ENCODE results near the gene PRPF38B.

The PRPF38B gene

GRCh38 chr1:108691942-108692723, at the start of gene PRPF38B:
Gene PRPF38B, plus strand, starts transcription at chr1:108692310. Its CDS starts 282 bp downstream, at chr1:108692592.
- H3K27ac ChIP-seq (ENCODE audit: low read depth, low read length): peak within 1 kb of the TSS; percentile 87
- no peaks in the 10 kb centered on the region for H3K27me3 ChIP-seq (ENCODE audit: insufficient read depth, low read length)
- H3K4me3 ChIP-seq (ENCODE audit: low read depth, low read length): peak within 1 kb of the TSS; percentile 93
- peaks cover 59% of the 10 kb centered on the region for H3K79me2 ChIP-seq (ENCODE audit: control insufficient read depth, insufficient read depth, low read length, unreplicated experiment)
- H3K36me3 ChIP-seq (ENCODE audit: insufficient read depth, low read length): peaks cover 21% of the 10 kb centered on the region
- peak within 1 kb of the TSS; percentile 69 for H2AFZ ChIP-seq (ENCODE audit: low read length, unreplicated experiment)
- peaks cover 15% of the 10 kb centered on the region for H3K4me1 ChIP-seq (ENCODE audit: control insufficient read depth, insufficient read depth, low read length, unreplicated experiment)

GRCh38 chr1:108643492-108644335, 48.4 kb upstream of the PRPF38B start:
- Histone ChIP-seq H3K27ac (ENCODE audit: low read depth, low read length) (no peak overlapping the region), H3K4me1 (ENCODE audit: control insufficient read depth, insufficient read depth, low read length, unreplicated experiment) (peaks cover 10% of the 10 kb centered on the region), H3K4me3 (ENCODE audit: low read depth, low read length) (no peak overlapping the region), H3K36me3 (ENCODE audit: insufficient read depth, low read length) (peaks cover 5% of the 10 kb centered on the region; the same call in 1 of the 2 replicates), H3K27me3 (ENCODE audit: insufficient read depth, low read length) (no peaks in the 10 kb centered on the region), H3K79me2 (ENCODE audit: control insufficient read depth, insufficient read depth, low read length, unreplicated experiment) (no peaks in the 10 kb centered on the region), H2AFZ (ENCODE audit: low read length, unreplicated experiment) (no peak overlapping the region)

- peaks cover 10% of the 10 kb centered on the region for H3K4me1 ChIP-seq (ENCODE audit: control insufficient read depth, insufficient read depth, low read length, unreplicated experiment)
- H3K36me3 ChIP-seq (ENCODE audit: insufficient read depth, low read length): peaks cover 2% of the 10 kb centered on the region; the same call in 1 of the 2 replicates
- H3K4me3 ChIP-seq (ENCODE audit: low read depth, low read length): no peak overlapping the region
- no peak overlapping the region for H3K27ac ChIP-seq (ENCODE audit: low read depth, low read length)
- H3K79me2 ChIP-seq (ENCODE audit: control insufficient read depth, insufficient read depth, low read length, unreplicated experiment): no peaks in the 10 kb centered on the region
- H2AFZ ChIP-seq (ENCODE audit: low read length, unreplicated experiment): no peak overlapping the region
- no peaks in the 10 kb centered on the region for H3K27me3 ChIP-seq (ENCODE audit: insufficient read depth, low read length)
These were observed 47.1 kb upstream of the PRPF38B start for GRCh38 chr1:108644984-108645383.

GRCh38 chr1:108645564-108646184, 46.4 kb upstream of the PRPF38B start:
- Histone ChIP-seq H3K27ac (ENCODE audit: low read depth, low read length) (no peak overlapping the region), H3K4me3 (ENCODE audit: low read depth, low read length) (no peak overlapping the region), H3K4me1 (ENCODE audit: control insufficient read depth, insufficient read depth, low read length, unreplicated experiment) (peaks cover 10% of the 10 kb centered on the region), H2AFZ (ENCODE audit: low read length, unreplicated experiment) (no peak overlapping the region), H3K27me3 (ENCODE audit: insufficient read depth, low read length) (no peaks in the 10 kb centered on the region), H3K79me2 (ENCODE audit: control insufficient read depth, insufficient read depth, low read length, unreplicated experiment) (no peaks in the 10 kb centered on the region), H3K36me3 (ENCODE audit: insufficient read depth, low read length) (peaks cover 5% of the 10 kb centered on the region; the same call in 1 of the 2 replicates)

- H3K4me1 ChIP-seq (ENCODE audit: control insufficient read depth, insufficient read depth, low read length, unreplicated experiment): peaks cover 10% of the 10 kb centered on the region
- no peaks in the 10 kb centered on the region for H3K79me2 ChIP-seq (ENCODE audit: control insufficient read depth, insufficient read depth, low read length, unreplicated experiment)
- H2AFZ ChIP-seq (ENCODE audit: low read length, unreplicated experiment): no peak overlapping the region
These were observed 45.9 kb upstream of the PRPF38B start for GRCh38 chr1:108646265-108646647.

GRCh38 chr1:108646648-108647269, 45.4 kb upstream of the PRPF38B start:
- peaks cover 6% of the 10 kb centered on the region; the same call in 1 of the 2 replicates for H3K36me3 ChIP-seq (ENCODE audit: insufficient read depth, low read length)
- H3K4me3 ChIP-seq (ENCODE audit: low read depth, low read length): peak overlapping the region; percentile 19; the same call in 1 of the 2 replicates
- H3K27ac ChIP-seq (ENCODE audit: low read depth, low read length): peak overlapping the region; percentile 31
- no peaks in the 10 kb centered on the region for H3K79me2 ChIP-seq (ENCODE audit: control insufficient read depth, insufficient read depth, low read length, unreplicated experiment)
- peak overlapping the region; percentile 80 for H2AFZ ChIP-seq (ENCODE audit: low read length, unreplicated experiment)
- H3K27me3 ChIP-seq (ENCODE audit: insufficient read depth, low read length): no peaks in the 10 kb centered on the region
- peaks cover 10% of the 10 kb centered on the region for H3K4me1 ChIP-seq (ENCODE audit: control insufficient read depth, insufficient read depth, low read length, unreplicated experiment)

More at GRCh38 chr1:108646265-108646647, 45.9 kb upstream of the PRPF38B start:
- no peak overlapping the region for H3K4me3 ChIP-seq (ENCODE audit: low read depth, low read length)
- H3K27me3 ChIP-seq (ENCODE audit: insufficient read depth, low read length): no peaks in the 10 kb centered on the region
- peak overlapping the region; percentile 31; the same call in 1 of the 2 replicates for H3K27ac ChIP-seq (ENCODE audit: low read depth, low read length)
- peaks cover 5% of the 10 kb centered on the region; the same call in 1 of the 2 replicates for H3K36me3 ChIP-seq (ENCODE audit: insufficient read depth, low read length)

GRCh38 chr1:108653431-108654105, 38.5 kb upstream of the PRPF38B start:
- Histone ChIP-seq H3K36me3 (ENCODE audit: insufficient read depth, low read length) (peaks cover 16% of the 10 kb centered on the region), H3K27ac (ENCODE audit: low read depth, low read length) (no peak overlapping the region), H3K4me1 (ENCODE audit: control insufficient read depth, insufficient read depth, low read length, unreplicated experiment) (no peaks in the 10 kb centered on the region), H3K79me2 (ENCODE audit: control insufficient read depth, insufficient read depth, low read length, unreplicated experiment) (no peaks in the 10 kb centered on the region), H3K4me3 (ENCODE audit: low read depth, low read length) (no peak overlapping the region), H3K27me3 (ENCODE audit: insufficient read depth, low read length) (no peaks in the 10 kb centered on the region), H2AFZ (ENCODE audit: low read length, unreplicated experiment) (no peak overlapping the region)

GRCh38 chr1:108657356-108658080, 34.6 kb upstream of the PRPF38B start:
- no peak overlapping the region for H3K27ac ChIP-seq (ENCODE audit: low read depth, low read length)
- H3K36me3 ChIP-seq (ENCODE audit: insufficient read depth, low read length): peaks cover 4% of the 10 kb centered on the region; the same call in 1 of the 2 replicates
- no peak overlapping the region for H3K4me3 ChIP-seq (ENCODE audit: low read depth, low read length)
- no peak overlapping the region for H2AFZ ChIP-seq (ENCODE audit: low read length, unreplicated experiment)
- no peaks in the 10 kb centered on the region for H3K27me3 ChIP-seq (ENCODE audit: insufficient read depth, low read length)
- H3K79me2 ChIP-seq (ENCODE audit: control insufficient read depth, insufficient read depth, low read length, unreplicated experiment): peaks cover 2% of the 10 kb centered on the region
- peaks cover 10% of the 10 kb centered on the region for H3K4me1 ChIP-seq (ENCODE audit: control insufficient read depth, insufficient read depth, low read length, unreplicated experiment)

GRCh38 chr1:108661030-108661609, 31.0 kb upstream of the PRPF38B start, which contains the start of gene HENMT1:
Gene HENMT1, minus strand, starts transcription at chr1:108661093. Its CDS starts 1,209 bp downstream, at chr1:108659884.
- Histone ChIP-seq H3K4me3 (ENCODE audit: low read depth, low read length) (peak within 1 kb of the TSS; percentile 92), H3K79me2 (ENCODE audit: control insufficient read depth, insufficient read depth, low read length, unreplicated experiment) (peaks cover 2% of the 10 kb centered on the region), H3K27me3 (ENCODE audit: insufficient read depth, low read length) (no peaks in the 10 kb centered on the region), H3K4me1 (ENCODE audit: control insufficient read depth, insufficient read depth, low read length, unreplicated experiment) (peaks cover 11% of the 10 kb centered on the region), H2AFZ (ENCODE audit: low read length, unreplicated experiment) (peak within 1 kb of the TSS; percentile 99), H3K36me3 (ENCODE audit: insufficient read depth, low read length) (no peaks in the 10 kb centered on the region), H3K27ac (ENCODE audit: low read depth, low read length) (peak within 1 kb of the TSS; percentile 91)

Data from ACC112 (cell line).